ENCODE data around the gene SPRR4.

DNA sequence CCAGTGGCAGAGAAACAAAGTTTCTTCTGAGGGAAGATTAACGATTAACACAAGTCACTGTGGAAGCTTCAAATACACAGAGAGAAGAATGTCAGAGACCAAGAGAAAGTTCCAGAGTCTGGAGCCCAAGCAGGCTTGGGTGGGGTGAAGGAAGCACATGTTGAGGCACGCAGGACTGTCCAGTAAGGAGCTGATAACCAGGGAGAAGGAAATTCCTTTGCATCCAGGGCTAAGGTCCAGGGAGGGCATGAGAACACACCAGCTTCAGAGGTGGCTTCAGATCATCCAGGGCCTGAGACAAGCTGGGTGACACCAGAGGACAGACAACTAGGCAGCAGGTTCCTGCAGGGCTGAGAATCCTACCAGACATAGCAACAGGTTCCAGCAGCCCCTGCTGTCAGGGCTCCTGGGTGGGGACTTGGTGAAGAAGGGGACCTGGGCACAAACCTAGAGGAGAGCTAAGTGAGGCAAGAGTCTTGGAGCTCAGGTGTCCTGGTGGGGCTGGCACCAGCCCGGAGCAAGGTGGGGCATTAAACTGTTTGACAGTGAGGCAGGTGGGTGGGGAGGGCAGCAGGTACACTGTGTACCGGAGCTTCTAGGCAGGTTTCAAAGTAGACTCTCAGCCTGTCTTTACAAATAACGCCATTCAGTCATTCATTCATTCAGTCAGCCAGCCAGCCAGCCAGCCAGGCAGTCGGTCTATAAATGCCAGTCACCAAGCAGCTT, 10.9 kb downstream of the SPRR4 start:
- TF ChIP-seq POLR2A (IDR thresholded peaks at IDR 0.05; ENCODE audit: low read depth, low read length): no peak
- TF ChIP-seq POLR2AphosphoS5 (IDR thresholded peaks at IDR 0.05; ENCODE audit: low read depth, low read length): no peak
- no peak for TF ChIP-seq TAF1 (IDR thresholded peaks at IDR 0.05; ENCODE audit: borderline replicate concordance, low read depth, low read length)
